CMK (cell line): ENCODE results near the gene EBF3.

ENCODE experiments used
- DNase-seq: peaks from one replicate; pipeline ENCODE4 v3.0.0-alpha.2; 2010; ENCODE audit warnings: low read depth

EBF3 gene

GRCh38 chr10:129912166-129912917, 51.7 kb downstream of the EBF3 start:
- no peak for DNase-seq

GRCh38 chr10:129911451-129912165, 52.5 kb downstream of the EBF3 start:
- no peak for DNase-seq

GRCh38 chr10:129910861-129911260, 53.2 kb downstream of the EBF3 start:
- no peak for DNase-seq

- DNase-seq, result no peak
Measured at GRCh38 chr10:129909531-129910256, 54.4 kb downstream of the EBF3 start.

GRCh38 chr10:129909080-129909479, 55.0 kb downstream of the EBF3 start:
- no peak for DNase-seq

- DNase-seq, result no peak
Measured at GRCh38 chr10:129908406-129908805, 55.7 kb downstream of the EBF3 start.

- DNase-seq, result no peak
Measured at GRCh38 chr10:129905553-129905952, 58.5 kb downstream of the EBF3 start.

GRCh38 chr10:129904323-129904722, 59.8 kb downstream of the EBF3 start:
- no peak for DNase-seq

- no peak for DNase-seq
Measured at GRCh38 chr10:129901389-129902006, 62.6 kb downstream of the EBF3 start.

GRCh38 chr10:129900825-129901224, 63.2 kb downstream of the EBF3 start:
- no peak for DNase-seq

GRCh38 chr10:129899276-129900130, 64.6 kb downstream of the EBF3 start:
- DNase-seq, result no peak

GRCh38 chr10:129898706-129899268, 65.3 kb downstream of the EBF3 start:
- DNase-seq, result no peak

GRCh38 chr10:129897871-129898626, 66.0 kb downstream of the EBF3 start:
- no peak for DNase-seq

- DNase-seq, result no peak
Measured at GRCh38 chr10:129896860-129897200, 67.2 kb downstream of the EBF3 start.

- no peak for DNase-seq
Measured at GRCh38 chr10:129896136-129896859, 67.8 kb downstream of the EBF3 start.

GRCh38 chr10:129895811-129896135, 68.3 kb downstream of the EBF3 start:
- DNase-seq, result no peak

- no peak for DNase-seq
Measured at GRCh38 chr10:129894698-129895097, 69.4 kb downstream of the EBF3 start.

- DNase-seq, result no peak
Measured at GRCh38 chr10:129893104-129894089, 70.7 kb downstream of the EBF3 start.

GRCh38 chr10:129892548-129893052, 71.5 kb downstream of the EBF3 start:
- DNase-seq, result no peak
